Neutrophil (primary cell): ENCODE results near the gene PSAP.
"Not testable (repeated sequence)": the region's sequence is repeated elsewhere in the genome, so short reads cannot be mapped to it uniquely, and the experiment has no call there.

Source experiments
- H3K27ac ChIP-seq: fragments of 200-600 bp; sonication (generic); 2 replicates; pipeline ENCODE4 v1.5.1; 2016; ENCODE audit warnings: mild to moderate bottlenecking, moderate library complexity
- H3K27me3 ChIP-seq: fragments of 200-600 bp; sonication (generic); 2 replicates; pipeline ENCODE4 v1.6.0; 2016; ENCODE audit warnings: mild to moderate bottlenecking
- H3K36me3 ChIP-seq: fragments of 200-600 bp; sonication (generic); 2 replicates; pipeline ENCODE4 v1.5.1; 2017
- H3K4me1 ChIP-seq, 2 experiments: fragments of 200-600 bp in 1 of 2; sonication (generic) in 1 of 2; 1 replicate in 1 of 2; 2 replicates in 1 of 2; pipeline versions ENCODE4 v1.5.1 to v1.6.1; 2013 to 2016; ENCODE audit warnings: low read depth in 1 of 2, low read length in 1 of 2, mild to moderate bottlenecking in 1 of 2, moderate library complexity in 1 of 2; ENCODE audit not compliant: control insufficient read depth in 1 of 2, insufficient read depth in 1 of 2
- H3K4me3 ChIP-seq, 2 experiments: fragments of 200-600 bp in 1 of 2; sonication (generic) in 1 of 2; 1 replicate in 1 of 2; 2 replicates in 1 of 2; pipeline ENCODE4 v1.5.1; 2013 to 2016; ENCODE audit warnings: low read depth in 1 of 2, low read length in 1 of 2, mild to moderate bottlenecking in 1 of 2, moderate library complexity in 1 of 2
- H3K9me3 ChIP-seq: fragments of 200-600 bp; sonication (generic); 2 replicates; pipeline ENCODE4 v1.5.1; 2016
- CTCF ChIP-seq: fragments of 200-600 bp; sonication (generic); IDR thresholded peaks from 2 replicates; pipeline ENCODE4 v1.5.1; 2016; ENCODE audit warnings: antibody characterized with exemption

Gene PSAP

GRCh38 chr10:71878327-71879034, 27.4 kb upstream of the PSAP start:
- Histone ChIP-seq H3K4me1 (peaks cover 7 to 15% of the 10 kb centered on the region in 2 experiments), H3K9me3 (no peaks in the 10 kb centered on the region), H3K36me3 (no peaks in the 10 kb centered on the region), H3K27me3 (no peaks in the 10 kb centered on the region), H3K27ac (peak overlapping the region; percentile 64), H3K4me3 (no peak overlapping the region)
- TF ChIP-seq CTCF: no peak

- Histone ChIP-seq H3K27ac (no peak overlapping the region), H3K36me3 (no peaks in the 10 kb centered on the region), H3K4me1 (peaks cover 7 to 11% of the 10 kb centered on the region in 2 experiments), H3K27me3 (no peaks in the 10 kb centered on the region), H3K4me3 (no peak overlapping the region), H3K9me3 (no peaks in the 10 kb centered on the region)
- TF ChIP-seq CTCF: no peak
Measured at GRCh38 chr10:71877821-71878220, 26.8 kb upstream of the PSAP start.

GRCh38 chr10:71874680-71875354, 23.8 kb upstream of the PSAP start:
- not testable (repeated sequence) for H3K27me3 ChIP-seq, H3K9me3 ChIP-seq, H3K27ac ChIP-seq, H3K4me3 ChIP-seq, H3K36me3 ChIP-seq
- peaks cover 7 to 11% of the 10 kb centered on the region in 2 experiments for H3K4me1 ChIP-seq

GRCh38 chr10:71873582-71874211, 22.6 kb upstream of the PSAP start:
- no peak for TF ChIP-seq CTCF
- Histone ChIP-seq H3K36me3 (no peaks in the 10 kb centered on the region), H3K4me1 (peaks cover 5 to 6% of the 10 kb centered on the region in 2 experiments), H3K9me3 (no peaks in the 10 kb centered on the region), H3K27ac (no peak overlapping the region), H3K27me3 (no peaks in the 10 kb centered on the region), H3K4me3 (no peak overlapping the region)

- H3K9me3 ChIP-seq, H3K36me3 ChIP-seq, H3K27ac ChIP-seq, H3K4me3 ChIP-seq, H3K27me3 ChIP-seq: not testable (repeated sequence)
- H3K4me1 ChIP-seq: peaks cover 10 to 13% of the 10 kb centered on the region in 2 experiments
Measured at GRCh38 chr10:71869601-71870000, 18.6 kb upstream of the PSAP start.

- no peak for TF ChIP-seq CTCF
- H3K27ac ChIP-seq: peak overlapping the region; percentile 72
- H3K4me3 ChIP-seq: peak overlapping the region in 1 of 2 experiments; percentile 7
Measured at GRCh38 chr10:71868192-71868697, 17.2 kb upstream of the PSAP start.

More at GRCh38 chr10:71868192-71868697, 17.2 kb upstream of the PSAP start:
- no peaks in the 10 kb centered on the region for H3K36me3 ChIP-seq
- H3K27me3 ChIP-seq: no peaks in the 10 kb centered on the region
- no peaks in the 10 kb centered on the region for H3K9me3 ChIP-seq
- H3K4me1 ChIP-seq: peaks cover 11 to 13% of the 10 kb centered on the region in 2 experiments
